ENCODE results near the gene ZSCAN1.
"Not testable (repeated sequence)": the region's sequence is repeated elsewhere in the genome, so short reads cannot be mapped to it uniquely, and the experiment has no call there.

The ZSCAN1 gene

GRCh38 chr19:58033741-58034476 is at the start of gene ZSCAN1:
ZSCAN1 (plus strand) TSS chr19:58034025; CDS start chr19:58037837, 3,812 bp downstream.
- peak; percentile 54 for DNase-seq

GRCh38 chr19:57992841-57993240 is 41.0 kb upstream of the ZSCAN1 start:
- no peak for DNase-seq

- no peak for DNase-seq
Measured at GRCh38 chr19:58000677-58001076, 33.1 kb upstream of the ZSCAN1 start.

- DNase-seq: peak; percentile 8
Measured at GRCh38 chr19:58001895-58002369, 31.9 kb upstream of the ZSCAN1 start.

GRCh38 chr19:58002384-58003173 is 31.2 kb upstream of the ZSCAN1 start, which contains the start of gene ZNF606:
ZNF606 (minus strand) TSS chr19:58002820; CDS start chr19:58001319, 1,501 bp downstream.
- DNase-seq: peak; percentile 84

- DNase-seq: no peak
Measured at GRCh38 chr19:58003174-58003828, 30.5 kb upstream of the ZSCAN1 start.

- DNase-seq: no peak
Measured at GRCh38 chr19:58007285-58007684, 26.5 kb upstream of the ZSCAN1 start.

GRCh38 chr19:58008877-58009276 is 24.9 kb upstream of the ZSCAN1 start:
- DNase-seq: not testable (repeated sequence)

GRCh38 chr19:58009301-58009665 is 24.5 kb upstream of the ZSCAN1 start:
- no peak for DNase-seq

- peak; percentile 63 for DNase-seq
Measured at GRCh38 chr19:58009666-58010301, 24.0 kb upstream of the ZSCAN1 start.

GRCh38 chr19:58010507-58010906 is 23.3 kb upstream of the ZSCAN1 start:
- DNase-seq: no peak

GRCh38 chr19:58014141-58014540 is 19.7 kb upstream of the ZSCAN1 start:
- DNase-seq: no peak

- DNase-seq: no peak
Measured at GRCh38 chr19:58020129-58020528, 13.7 kb upstream of the ZSCAN1 start.

- DNase-seq: peak; percentile 30
Measured at GRCh38 chr19:58021541-58022282, 12.1 kb upstream of the ZSCAN1 start.

- DNase-seq: no peak
Measured at GRCh38 chr19:58022283-58022660, 11.6 kb upstream of the ZSCAN1 start.

- no peak for DNase-seq
Measured at GRCh38 chr19:58024661-58025060, 9.2 kb upstream of the ZSCAN1 start.

- DNase-seq: no peak
Measured at GRCh38 chr19:58034477-58034793, 610 bp downstream of the ZSCAN1 start.

- DNase-seq: no peak
Measured at GRCh38 chr19:58035863-58036262, 2.0 kb downstream of the ZSCAN1 start.

- no peak for DNase-seq
Measured at GRCh38 chr19:58037927-58038687, 4.3 kb downstream of the ZSCAN1 start.

GRCh38 chr19:58038688-58039204 is 4.9 kb downstream of the ZSCAN1 start:
- no peak for DNase-seq

Data from stimulated activated CD4-positive, alpha-beta T cell treated with anti-CD3 and anti-CD28 coated beads, Interleukin-1b, Interleukin-23, amount 100 ng/mL, for 48 hours (primary cell).